Neural cell (in vitro differentiated cells): Measurements from ENCODE around the gene IPO11. TPM values are rescaled to one million over a fixed set of nuclear protein-coding genes. Genes with fewer than 3 reads are reported as not detected.

Experiments used
- H2AFZ ChIP-seq: fragments of 200-600, 300-800 bp; sonication (generic), shearing (Covaris generic); 2 replicates; pipeline ENCODE4 v1.6.0; 2014; ENCODE audit warnings: low read depth, mild to moderate bottlenecking, antibody characterized with exemption, low read length, moderate library complexity
- H3F3A ChIP-seq: fragments of 200-600 bp; shearing (Covaris generic); 2 replicates; pipeline ENCODE4 v1.6.1; 2016; ENCODE audit warnings: mild to moderate bottlenecking, moderate library complexity, mixed read lengths, antibody characterized with exemption, low read length; ENCODE audit not compliant: insufficient read depth, poor library complexity, severe bottlenecking
- H3K27ac ChIP-seq: fragments of 200-600, 300-800 bp; sonication (generic), shearing (Covaris generic); 2 replicates; pipeline ENCODE4 v1.5.1; 2014; ENCODE audit warnings: mild to moderate bottlenecking, low read length, moderate library complexity
- H3K27me3 ChIP-seq: fragments of 300-800, 200-600 bp; sonication (generic), shearing (Covaris generic); 2 replicates; pipeline ENCODE4 v1.6.0; 2014; ENCODE audit warnings: mild to moderate bottlenecking, low read depth, low read length, moderate library complexity; ENCODE audit not compliant: insufficient read depth
- H3K36me3 ChIP-seq: fragments of 300-800, 200-600 bp; sonication (generic), shearing (Covaris generic); 2 replicates; pipeline ENCODE4 v1.5.1; 2014; ENCODE audit warnings: mild to moderate bottlenecking, antibody characterized with exemption, low read length, moderate library complexity; ENCODE audit not compliant: insufficient read depth
- H3K4me2 ChIP-seq: fragments of 300-800, 200-600 bp; sonication (generic), shearing (Covaris generic); 2 replicates; pipeline ENCODE4 v1.6.0; 2014; ENCODE audit warnings: mild to moderate bottlenecking, low read length
- H3K4me3 ChIP-seq: fragments of 300-800, 200-600 bp; sonication (generic), shearing (Covaris generic); 2 replicates; pipeline ENCODE4 v1.5.1; 2014; ENCODE audit warnings: mild to moderate bottlenecking, low read length, moderate library complexity
- H3K79me2 ChIP-seq: fragments of 200-600 bp; shearing (Covaris generic); replicated peaks from 2 replicates; pipeline ENCODE4 v1.6.0; 2014; ENCODE audit warnings: mild to moderate bottlenecking, low read length, moderate library complexity; ENCODE audit not compliant: insufficient read depth
- H3K9ac ChIP-seq: fragments of 300-800, 200-600 bp; sonication (generic), shearing (Covaris generic); 2 replicates; pipeline ENCODE4 v1.6.1; 2016; ENCODE audit warnings: mild to moderate bottlenecking, low read length, mixed read lengths
- H3K9me2 ChIP-seq: fragments of 200-600 bp; shearing (Covaris generic); 2 replicates; pipeline ENCODE4 v1.6.1; 2016; ENCODE audit warnings: mild to moderate bottlenecking, low read length, mixed read lengths; ENCODE audit not compliant: insufficient read depth
- H3K9me3 ChIP-seq: fragments of 200-600, 300-800 bp; sonication (generic), shearing (Covaris generic); 2 replicates; pipeline ENCODE4 v1.6.1; 2016; ENCODE audit warnings: mild to moderate bottlenecking, mixed run types, low read length, moderate library complexity, mixed read lengths
- H4K20me1 ChIP-seq: fragments of 200-600 bp; shearing (Covaris generic); 2 replicates; pipeline ENCODE4 v1.6.1; 2016; ENCODE audit warnings: mild to moderate bottlenecking, mixed run types; ENCODE audit not compliant: insufficient read depth
- EP300 ChIP-seq: fragments of 450-650 bp; conservative IDR thresholded peaks from 2 replicates; pipeline ENCODE4 v1.6.1; 2014; ENCODE audit warnings: antibody characterized with exemption, mild to moderate bottlenecking, moderate library complexity; ENCODE audit not compliant: poor library complexity, severe bottlenecking
- EZH2 ChIP-seq: fragments of 200-600, 300-800 bp; shearing (Covaris generic), sonication (generic); IDR thresholded peaks from 2 replicates; pipeline ENCODE4 v1.6.1; 2014; ENCODE audit warnings: antibody characterized with exemption, low read length, borderline replicate concordance, mild to moderate bottlenecking; ENCODE audit not compliant: insufficient read depth, poor library complexity, severe bottlenecking
- MXI1 ChIP-seq: fragments of 450-650 bp; conservative IDR thresholded peaks from 2 replicates; pipeline ENCODE4 v1.6.1; 2014; ENCODE audit warnings: antibody characterized with exemption, mild to moderate bottlenecking; ENCODE audit not compliant: poor library complexity, severe bottlenecking
- POLR2AphosphoS5 ChIP-seq: IDR thresholded peaks from 2 replicates; pipeline ENCODE4 v1.6.1; 2012
- RAD21 ChIP-seq: fragments of 450-650 bp; conservative IDR thresholded peaks from 2 replicates; pipeline ENCODE4 v1.6.1; 2014; ENCODE audit warnings: antibody characterized with exemption, mild to moderate bottlenecking, moderate library complexity
- SMC3 ChIP-seq: fragments of 450-650 bp; conservative IDR thresholded peaks from 2 replicates; pipeline ENCODE4 v1.6.1; 2014; ENCODE audit warnings: antibody characterized with exemption, mild to moderate bottlenecking, moderate library complexity; ENCODE audit not compliant: poor library complexity
- TAF1 ChIP-seq: IDR thresholded peaks from 2 replicates; pipeline ENCODE4 v1.6.1; 2012; ENCODE audit warnings: low read depth
- polyA plus RNA-seq: library from polyadenylated mRNA; depleted of rRNA; stranded (reverse); fragments of >200 nt; gene quantifications from 2 replicates; pipeline ENCODE4 v1.2.3, GENCODE V29; 2014
- TF ChIP-seq, protein P1 (sequence below): IDR thresholded peaks from 2 replicates; pipeline ENCODE4 v1.6.1; 2012; ENCODE audit warnings: borderline replicate concordance
- TF ChIP-seq, protein P2 (sequence below): fragments of 450-650 bp; IDR thresholded peaks from 2 replicates; pipeline ENCODE4 v1.5.1; 2014; ENCODE audit warnings: antibody characterized with exemption, mild to moderate bottlenecking, moderate library complexity; ENCODE audit not compliant: poor library complexity, severe bottlenecking

The IPO11 gene
- polyA plus RNA-seq, 1 donor from 2014 or later = 12.5 TPM

DNA sequence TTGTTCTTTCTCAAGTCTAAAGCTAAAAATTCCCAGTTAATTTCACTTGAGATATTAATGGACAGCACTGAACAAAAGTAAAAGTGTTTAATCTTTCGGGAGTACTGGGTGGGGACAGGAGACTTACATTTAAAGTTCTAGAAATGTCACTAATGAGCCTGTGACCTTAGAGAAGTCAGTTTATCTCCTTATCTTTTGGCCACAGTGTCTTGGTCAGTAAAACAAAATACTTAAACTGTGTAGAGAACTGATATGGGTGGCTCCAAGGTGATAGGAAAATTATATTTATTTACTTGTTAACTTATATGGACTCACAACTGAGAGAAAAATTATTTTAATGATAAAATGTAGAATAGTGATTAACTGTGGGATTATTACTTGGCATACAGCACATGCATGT, 8.9 kb downstream of the IPO11 start:
- TF ChIP-seq, protein P1, sequence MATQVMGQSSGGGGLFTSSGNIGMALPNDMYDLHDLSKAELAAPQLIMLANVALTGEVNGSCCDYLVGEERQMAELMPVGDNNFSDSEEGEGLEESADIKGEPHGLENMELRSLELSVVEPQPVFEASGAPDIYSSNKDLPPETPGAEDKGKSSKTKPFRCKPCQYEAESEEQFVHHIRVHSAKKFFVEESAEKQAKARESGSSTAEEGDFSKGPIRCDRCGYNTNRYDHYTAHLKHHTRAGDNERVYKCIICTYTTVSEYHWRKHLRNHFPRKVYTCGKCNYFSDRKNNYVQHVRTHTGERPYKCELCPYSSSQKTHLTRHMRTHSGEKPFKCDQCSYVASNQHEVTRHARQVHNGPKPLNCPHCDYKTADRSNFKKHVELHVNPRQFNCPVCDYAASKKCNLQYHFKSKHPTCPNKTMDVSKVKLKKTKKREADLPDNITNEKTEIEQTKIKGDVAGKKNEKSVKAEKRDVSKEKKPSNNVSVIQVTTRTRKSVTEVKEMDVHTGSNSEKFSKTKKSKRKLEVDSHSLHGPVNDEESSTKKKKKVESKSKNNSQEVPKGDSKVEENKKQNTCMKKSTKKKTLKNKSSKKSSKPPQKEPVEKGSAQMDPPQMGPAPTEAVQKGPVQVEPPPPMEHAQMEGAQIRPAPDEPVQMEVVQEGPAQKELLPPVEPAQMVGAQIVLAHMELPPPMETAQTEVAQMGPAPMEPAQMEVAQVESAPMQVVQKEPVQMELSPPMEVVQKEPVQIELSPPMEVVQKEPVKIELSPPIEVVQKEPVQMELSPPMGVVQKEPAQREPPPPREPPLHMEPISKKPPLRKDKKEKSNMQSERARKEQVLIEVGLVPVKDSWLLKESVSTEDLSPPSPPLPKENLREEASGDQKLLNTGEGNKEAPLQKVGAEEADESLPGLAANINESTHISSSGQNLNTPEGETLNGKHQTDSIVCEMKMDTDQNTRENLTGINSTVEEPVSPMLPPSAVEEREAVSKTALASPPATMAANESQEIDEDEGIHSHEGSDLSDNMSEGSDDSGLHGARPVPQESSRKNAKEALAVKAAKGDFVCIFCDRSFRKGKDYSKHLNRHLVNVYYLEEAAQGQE = no peak
- no peak for TF ChIP-seq EP300
- TF ChIP-seq RAD21 = no peak
- TF ChIP-seq EZH2 = no peak
- no peak overlapping the region for H3K27ac ChIP-seq
- H3K4me3 ChIP-seq = no peak overlapping the region
- no peaks in the 10 kb centered on the region for H4K20me1 ChIP-seq
- H3K27me3 ChIP-seq = no peaks in the 10 kb centered on the region
- H3K9ac ChIP-seq = no peak overlapping the region
- no peaks in the 10 kb centered on the region for H3K9me2 ChIP-seq
- H3K4me2 ChIP-seq = no peak overlapping the region
- H3K79me2 ChIP-seq = peaks cover 21% of the 10 kb centered on the region
- H3K9me3 ChIP-seq = no peaks in the 10 kb centered on the region
- H2AFZ ChIP-seq = no peak overlapping the region
- no peaks in the 10 kb centered on the region for H3F3A ChIP-seq
- no peaks in the 10 kb centered on the region for H3K36me3 ChIP-seq

DNA sequence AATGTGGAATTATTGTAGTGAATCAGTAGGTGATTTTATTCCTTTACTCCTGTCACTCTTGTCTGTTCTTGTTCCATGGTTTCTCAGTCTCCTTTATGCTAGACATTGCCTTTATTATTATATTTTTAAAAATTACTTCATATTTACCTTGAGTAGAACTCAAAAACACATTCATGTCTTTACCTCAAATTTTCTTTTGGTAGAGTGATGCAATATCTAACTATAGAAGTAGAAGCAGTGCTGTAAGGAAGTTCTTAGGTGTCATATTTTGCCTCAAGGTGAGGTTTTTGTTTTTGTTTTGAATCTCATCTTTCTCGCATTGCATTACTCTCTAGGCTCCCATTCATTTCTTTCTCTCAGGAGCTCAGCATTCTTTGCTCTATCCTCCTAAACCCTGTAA, 12.2 kb downstream of the IPO11 start:
- TF ChIP-seq, protein P2, sequence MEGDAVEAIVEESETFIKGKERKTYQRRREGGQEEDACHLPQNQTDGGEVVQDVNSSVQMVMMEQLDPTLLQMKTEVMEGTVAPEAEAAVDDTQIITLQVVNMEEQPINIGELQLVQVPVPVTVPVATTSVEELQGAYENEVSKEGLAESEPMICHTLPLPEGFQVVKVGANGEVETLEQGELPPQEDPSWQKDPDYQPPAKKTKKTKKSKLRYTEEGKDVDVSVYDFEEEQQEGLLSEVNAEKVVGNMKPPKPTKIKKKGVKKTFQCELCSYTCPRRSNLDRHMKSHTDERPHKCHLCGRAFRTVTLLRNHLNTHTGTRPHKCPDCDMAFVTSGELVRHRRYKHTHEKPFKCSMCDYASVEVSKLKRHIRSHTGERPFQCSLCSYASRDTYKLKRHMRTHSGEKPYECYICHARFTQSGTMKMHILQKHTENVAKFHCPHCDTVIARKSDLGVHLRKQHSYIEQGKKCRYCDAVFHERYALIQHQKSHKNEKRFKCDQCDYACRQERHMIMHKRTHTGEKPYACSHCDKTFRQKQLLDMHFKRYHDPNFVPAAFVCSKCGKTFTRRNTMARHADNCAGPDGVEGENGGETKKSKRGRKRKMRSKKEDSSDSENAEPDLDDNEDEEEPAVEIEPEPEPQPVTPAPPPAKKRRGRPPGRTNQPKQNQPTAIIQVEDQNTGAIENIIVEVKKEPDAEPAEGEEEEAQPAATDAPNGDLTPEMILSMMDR = no peak
- TF ChIP-seq SMC3 = no peak
- TF ChIP-seq EZH2 = no peak
- TF ChIP-seq, protein P1 = no peak
- no peak for TF ChIP-seq RAD21
- TF ChIP-seq TAF1 = no peak
- TF ChIP-seq POLR2AphosphoS5 = no peak
- TF ChIP-seq MXI1 = no peak
- no peak for TF ChIP-seq EP300
- H3K9me2 ChIP-seq = no peaks in the 10 kb centered on the region
- no peaks in the 10 kb centered on the region for H4K20me1 ChIP-seq

More for the DNA sequence above, 12.2 kb downstream of the IPO11 start:
- no peak overlapping the region for H2AFZ ChIP-seq
- no peaks in the 10 kb centered on the region for H3K9me3 ChIP-seq
- H3K36me3 ChIP-seq = no peaks in the 10 kb centered on the region
- H3K4me2 ChIP-seq = no peak overlapping the region
- H3K9ac ChIP-seq = no peak overlapping the region
- no peaks in the 10 kb centered on the region for H3F3A ChIP-seq
- peaks cover 5% of the 10 kb centered on the region for H3K79me2 ChIP-seq
- no peaks in the 10 kb centered on the region for H3K27me3 ChIP-seq
- H3K27ac ChIP-seq = no peak overlapping the region
- no peak overlapping the region for H3K4me3 ChIP-seq
